ENCODE measurements around the gene EEFSEC. TPM values are rescaled to one million over a fixed set of nuclear protein-coding genes. Genes with fewer than 3 reads are reported as not detected.

Gene EEFSEC
- total RNA-seq, 1 donor from 2014 or later = 24.6 TPM

DNA sequence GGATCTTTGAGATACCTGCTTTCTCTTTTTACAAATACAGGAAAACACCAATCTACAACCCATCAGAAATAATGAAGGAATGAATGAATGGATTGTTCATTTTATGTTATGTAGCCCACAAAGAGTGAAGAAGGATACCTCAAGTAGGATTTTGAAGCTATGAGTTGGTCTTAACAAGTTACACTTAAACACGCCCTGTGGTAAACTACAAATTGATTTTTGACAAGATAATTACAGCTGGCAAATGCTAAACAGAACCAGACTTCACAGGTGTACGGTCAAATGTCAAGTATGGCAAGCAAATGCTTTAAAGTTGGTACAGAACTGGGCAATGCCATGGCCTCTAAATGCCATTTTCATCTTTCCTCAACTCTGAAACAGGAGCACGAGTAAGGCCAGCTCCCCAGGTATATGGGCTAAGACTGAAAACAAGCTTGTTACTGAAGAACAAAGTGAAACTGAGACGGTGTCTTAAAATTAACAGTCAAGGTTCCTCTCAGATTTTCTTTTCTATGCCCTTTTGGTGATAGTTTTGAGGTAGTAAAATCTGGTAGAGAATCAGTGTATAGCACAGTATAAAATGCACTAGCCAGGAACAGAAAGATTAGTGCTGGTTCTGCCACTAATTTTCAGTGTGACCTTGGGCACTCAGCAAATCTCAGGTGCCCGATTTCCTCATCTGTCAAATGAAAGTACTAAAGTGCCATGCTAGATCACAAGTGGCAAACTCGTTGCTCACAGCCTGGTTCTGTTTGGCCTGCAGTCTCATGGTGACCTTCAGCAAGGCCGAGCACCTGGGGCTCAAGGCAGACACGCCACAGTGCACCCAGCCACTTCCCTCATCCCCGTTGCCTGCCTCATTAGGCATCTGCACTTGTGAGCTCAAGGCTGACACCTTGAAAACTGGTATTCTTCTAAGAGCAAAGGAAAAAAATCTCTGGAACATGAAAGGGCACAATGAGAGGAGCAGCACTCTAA is 39.2 kb upstream of the EEFSEC start:
- Histone ChIP-seq H3K27ac (no peak overlapping the region), H3K4me3 (no peak overlapping the region), H3K27me3 (no peaks in the 10 kb centered on the region), H3K4me1 (peaks cover 11% of the 10 kb centered on the region), H3K9me3 (no peaks in the 10 kb centered on the region), H3K36me3 (peaks cover 0 to 23% of the 10 kb centered on the region in 2 donors)
- no peak for DNase-seq (ENCODE audit: extremely low spot score in 2 of 2)
- intact Hi-C loops (cut with DNase I) = no loop called here
- no peak for TF ChIP-seq POLR2AphosphoS5 (IDR thresholded peaks at IDR 0.05; ENCODE audit: insufficient read depth in 1 of 2, low read depth in 1 of 2)
- TF ChIP-seq, protein P1, sequence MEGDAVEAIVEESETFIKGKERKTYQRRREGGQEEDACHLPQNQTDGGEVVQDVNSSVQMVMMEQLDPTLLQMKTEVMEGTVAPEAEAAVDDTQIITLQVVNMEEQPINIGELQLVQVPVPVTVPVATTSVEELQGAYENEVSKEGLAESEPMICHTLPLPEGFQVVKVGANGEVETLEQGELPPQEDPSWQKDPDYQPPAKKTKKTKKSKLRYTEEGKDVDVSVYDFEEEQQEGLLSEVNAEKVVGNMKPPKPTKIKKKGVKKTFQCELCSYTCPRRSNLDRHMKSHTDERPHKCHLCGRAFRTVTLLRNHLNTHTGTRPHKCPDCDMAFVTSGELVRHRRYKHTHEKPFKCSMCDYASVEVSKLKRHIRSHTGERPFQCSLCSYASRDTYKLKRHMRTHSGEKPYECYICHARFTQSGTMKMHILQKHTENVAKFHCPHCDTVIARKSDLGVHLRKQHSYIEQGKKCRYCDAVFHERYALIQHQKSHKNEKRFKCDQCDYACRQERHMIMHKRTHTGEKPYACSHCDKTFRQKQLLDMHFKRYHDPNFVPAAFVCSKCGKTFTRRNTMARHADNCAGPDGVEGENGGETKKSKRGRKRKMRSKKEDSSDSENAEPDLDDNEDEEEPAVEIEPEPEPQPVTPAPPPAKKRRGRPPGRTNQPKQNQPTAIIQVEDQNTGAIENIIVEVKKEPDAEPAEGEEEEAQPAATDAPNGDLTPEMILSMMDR (IDR thresholded peaks at IDR 0.05) = no peak
- TF ChIP-seq POLR2A (IDR thresholded peaks at IDR 0.05) = no peak

DNA sequence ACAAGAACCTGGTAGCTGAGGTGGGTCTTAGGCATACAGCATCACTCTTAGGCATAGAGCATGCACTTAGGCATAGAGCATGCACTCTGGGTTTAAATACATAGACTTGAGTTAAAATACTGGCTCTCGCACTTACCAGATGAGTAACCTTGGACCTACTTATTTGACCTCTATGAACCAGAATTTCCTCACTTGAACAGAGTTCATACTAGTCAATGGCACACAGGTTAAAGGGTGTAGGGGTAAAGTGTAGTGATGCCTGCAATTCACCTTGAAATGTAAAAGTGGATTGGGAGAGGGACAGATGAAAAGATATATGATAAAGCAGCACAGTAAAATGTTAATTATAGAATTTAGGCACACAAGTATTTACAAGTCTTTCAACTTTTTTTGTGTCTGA is 31.3 kb upstream of the EEFSEC start:
- Histone ChIP-seq H3K9me3 (no peaks in the 10 kb centered on the region), H3K4me1 (peaks cover 15% of the 10 kb centered on the region)
- intact Hi-C loops (cut with DNase I) = no loop called here

GRCh38 chr3:128123156-128123537 is 30.1 kb upstream of the EEFSEC start:
- intact Hi-C loops (cut with DNase I) = no loop called here
- H3K4me3 ChIP-seq = peak overlapping the region; percentile 60 to 96
- H3K27me3 ChIP-seq = no peaks in the 10 kb centered on the region
- H3K36me3 ChIP-seq = no peaks in the 10 kb centered on the region
- peaks cover 15% of the 10 kb centered on the region for H3K4me1 ChIP-seq
- no peak for TF ChIP-seq POLR2AphosphoS5 (IDR thresholded peaks at IDR 0.05; ENCODE audit: insufficient read depth in 1 of 2, low read depth in 1 of 2)
- TF ChIP-seq, protein P1 (IDR thresholded peaks at IDR 0.05) = no peak
- H3K9me3 ChIP-seq = no peaks in the 10 kb centered on the region
- peak overlapping the region; percentile 56 for H3K27ac ChIP-seq
- no peak for DNase-seq (ENCODE audit: extremely low spot score in 2 of 2)

More for the DNA sequence above, 31.3 kb upstream of the EEFSEC start:
- DNase-seq (ENCODE audit: extremely low spot score in 2 of 2) = peak in 1 of 2 donors; percentile 6
- TF ChIP-seq, protein P1 (IDR thresholded peaks at IDR 0.05) = no peak
- TF ChIP-seq POLR2AphosphoS5 (IDR thresholded peaks at IDR 0.05; ENCODE audit: insufficient read depth in 1 of 2, low read depth in 1 of 2) = no peak
- no peak for TF ChIP-seq POLR2A (IDR thresholded peaks at IDR 0.05)
- Histone ChIP-seq H3K4me3 (no peak overlapping the region), H3K27ac (no peak overlapping the region), H3K36me3 (peaks cover 0 to 5% of the 10 kb centered on the region in 2 donors), H3K27me3 (no peaks in the 10 kb centered on the region)

- H3K27ac ChIP-seq = peak within 1 kb of the TSS; percentile 56
- peaks cover 15% of the 10 kb centered on the region for H3K4me1 ChIP-seq
- intact Hi-C loops (cut with DNase I) = no loop called here
- peak within 1 kb of the TSS; percentile 60 to 96 for H3K4me3 ChIP-seq
- no peaks in the 10 kb centered on the region for H3K27me3 ChIP-seq
- H3K36me3 ChIP-seq = no peaks in the 10 kb centered on the region
- H3K9me3 ChIP-seq = no peaks in the 10 kb centered on the region
- DNase-seq (ENCODE audit: extremely low spot score in 2 of 2) = peak in 1 of 2 donors; percentile 98
- TF ChIP-seq, protein P1 (IDR thresholded peaks at IDR 0.05) = no peak
- TF ChIP-seq POLR2AphosphoS5 (IDR thresholded peaks at IDR 0.05; ENCODE audit: insufficient read depth in 1 of 2, low read depth in 1 of 2) = peak; percentile 86 to 91
Measured at GRCh38 chr3:128123538-128124368, 29.5 kb upstream of the EEFSEC start, which contains the start of gene RUVBL1. Gene RUVBL1 (minus strand): TSS chr3:128123812. CDS start chr3:128123724, 88 bp downstream.
